Right atrium auricular region (tissue), 2 donors: ENCODE results near the gene SLC5A10. TPM values are rescaled to one million over a fixed set of nuclear protein-coding genes. Genes with fewer than 3 reads are reported as not detected.
"Not testable (repeated sequence)": the region's sequence is repeated elsewhere in the genome, so short reads cannot be mapped to it uniquely, and the experiment has no call there.

ENCODE experiments used
- DNase-seq: peaks from one replicate; pipeline ENCODE4 v3.0.0-alpha.2; 2019; ENCODE audit warnings: low spot score
- H3K27ac ChIP-seq, 2 donors: fragments of 200-600 bp; sonication (generic); 1 replicate in 1 of 2; 2 replicates in 1 of 2; pipeline ENCODE4 v1.5.1; 2016 to 2019
- H3K27me3 ChIP-seq, 2 donors: fragments of 200-600 bp; sonication (generic); one replicate each; pipeline versions ENCODE4 v1.5.1 to v1.6.0; 2017 to 2019
- H3K36me3 ChIP-seq: fragments of 200-600 bp; sonication (generic); one replicate; pipeline ENCODE4 v1.5.1; 2016
- H3K4me1 ChIP-seq, 2 donors: fragments of 200-600 bp; sonication (generic); one replicate each; pipeline versions ENCODE4 v1.5.1 to v1.6.0; 2017 to 2019
- H3K4me3 ChIP-seq, 2 donors: fragments of 200-600 bp; sonication (generic); 1 replicate in 1 of 2; 2 replicates in 1 of 2; pipeline ENCODE4 v1.5.1; 2017 to 2019; ENCODE audit warnings: mild to moderate bottlenecking in 1 of 2, moderate library complexity in 1 of 2
- H3K9me3 ChIP-seq, 2 donors: fragments of 200-600 bp; sonication (generic); one replicate each; pipeline ENCODE4 v1.5.1; 2019
- CTCF ChIP-seq, 2 donors: fragments of 200-600 bp; sonication (generic); IDR thresholded peaks; one replicate each; pipeline ENCODE4 v1.5.1; 2019; ENCODE audit warnings: antibody characterized with exemption in 2 of 2
- total RNA-seq, 2 donors: library from RNA; depleted of rRNA; stranded (reverse); fragments of >200 nt; gene quantifications; one replicate each; pipeline ENCODE4 v1.1.0, GENCODE V29; 2016

Gene SLC5A10
- total RNA-seq, 2 donors from 2014 or later: 0.16 TPM; not detected in 1

GRCh38 chr17:19022128-19022527, 70.2 kb downstream of the SLC5A10 start:
- Histone ChIP-seq H3K4me1 (no peaks in the 10 kb centered on the region), H3K27ac (no peak overlapping the region), H3K36me3 (no peaks in the 10 kb centered on the region), H3K27me3 (no peaks in the 10 kb centered on the region), H3K4me3 (no peak overlapping the region), H3K9me3 (no peaks in the 10 kb centered on the region)
- no peak for DNase-seq
- TF ChIP-seq CTCF (IDR thresholded peaks at IDR 0.05): no peak

GRCh38 chr17:19022747-19023146, 70.8 kb downstream of the SLC5A10 start:
- Histone ChIP-seq H3K4me3 (no peak overlapping the region), H3K36me3 (no peaks in the 10 kb centered on the region), H3K27me3 (no peaks in the 10 kb centered on the region), H3K4me1 (no peaks in the 10 kb centered on the region), H3K9me3 (no peaks in the 10 kb centered on the region), H3K27ac (no peak overlapping the region)
- DNase-seq: no peak
- no peak for TF ChIP-seq CTCF (IDR thresholded peaks at IDR 0.05)

- no peaks in the 10 kb centered on the region for H3K36me3 ChIP-seq
- no peak for TF ChIP-seq CTCF (IDR thresholded peaks at IDR 0.05)
- no peaks in the 10 kb centered on the region for H3K27me3 ChIP-seq
- H3K4me3 ChIP-seq: no peak overlapping the region
- no peaks in the 10 kb centered on the region for H3K4me1 ChIP-seq
- no peak overlapping the region for H3K27ac ChIP-seq
- no peak for DNase-seq
- no peaks in the 10 kb centered on the region for H3K9me3 ChIP-seq
These were observed 71.4 kb downstream of the SLC5A10 start for GRCh38 chr17:19023209-19023999.

- no peaks in the 10 kb centered on the region for H3K36me3 ChIP-seq
- H3K27me3 ChIP-seq: no peaks in the 10 kb centered on the region
- DNase-seq: no peak
- no peak overlapping the region for H3K27ac ChIP-seq
- no peaks in the 10 kb centered on the region for H3K9me3 ChIP-seq
- no peak for TF ChIP-seq CTCF (IDR thresholded peaks at IDR 0.05)
- no peaks in the 10 kb centered on the region for H3K4me1 ChIP-seq
- no peak overlapping the region for H3K4me3 ChIP-seq
These were observed 72.4 kb downstream of the SLC5A10 start for GRCh38 chr17:19024101-19025078.

- not testable (repeated sequence) for DNase-seq, H3K27me3 ChIP-seq, H3K27ac ChIP-seq, H3K36me3 ChIP-seq, H3K4me1 ChIP-seq, H3K4me3 ChIP-seq, H3K9me3 ChIP-seq
These were observed 76.7 kb downstream of the SLC5A10 start for GRCh38 chr17:19028671-19029070.

- DNase-seq, H3K27ac ChIP-seq, H3K4me3 ChIP-seq, H3K4me1 ChIP-seq, H3K36me3 ChIP-seq, H3K27me3 ChIP-seq, H3K9me3 ChIP-seq: not testable (repeated sequence)
These were observed 77.8 kb downstream of the SLC5A10 start for GRCh38 chr17:19029740-19030139.

GRCh38 chr17:19030771-19031449, 78.9 kb downstream of the SLC5A10 start:
- H3K4me1 ChIP-seq, H3K36me3 ChIP-seq, H3K27ac ChIP-seq, H3K27me3 ChIP-seq, H3K4me3 ChIP-seq, DNase-seq, H3K9me3 ChIP-seq: not testable (repeated sequence)
